Measurements from ENCODE around the gene DNAJC5G.

DNAJC5G gene

GRCh38 chr2:27242614-27242951 is 32.6 kb upstream of the DNAJC5G start:
- no peak for DNase-seq (ENCODE audit: insufficient read length)
- TF ChIP-seq POLR2A (IDR thresholded peaks at IDR 0.05; ENCODE audit: low read depth, low read length) (no peak), POLR2AphosphoS5 (IDR thresholded peaks at IDR 0.05; ENCODE audit: low read depth, low read length) (no peak), TAF1 (IDR thresholded peaks at IDR 0.05; ENCODE audit: borderline replicate concordance, low read depth, low read length) (no peak)
- no peak for FAIRE-seq

- no peak for FAIRE-seq
- DNase-seq (ENCODE audit: insufficient read length), result no peak
- TF ChIP-seq TAF1 (IDR thresholded peaks at IDR 0.05; ENCODE audit: borderline replicate concordance, low read depth, low read length), result no peak
- no peak for TF ChIP-seq POLR2AphosphoS5 (IDR thresholded peaks at IDR 0.05; ENCODE audit: low read depth, low read length)
- no peak for TF ChIP-seq POLR2A (IDR thresholded peaks at IDR 0.05; ENCODE audit: low read depth, low read length)
These were observed 31.7 kb upstream of the DNAJC5G start for GRCh38 chr2:27243391-27244130.

- FAIRE-seq, result no peak
- no peak for TF ChIP-seq TAF1 (IDR thresholded peaks at IDR 0.05; ENCODE audit: borderline replicate concordance, low read depth, low read length)
- TF ChIP-seq POLR2A (IDR thresholded peaks at IDR 0.05; ENCODE audit: low read depth, low read length), result no peak
- no peak for TF ChIP-seq POLR2AphosphoS5 (IDR thresholded peaks at IDR 0.05; ENCODE audit: low read depth, low read length)
- no peak for DNase-seq (ENCODE audit: insufficient read length)
These were observed 30.1 kb upstream of the DNAJC5G start for GRCh38 chr2:27245116-27245515.

- no peak for DNase-seq (ENCODE audit: insufficient read length)
- FAIRE-seq, result no peak
- TF ChIP-seq POLR2AphosphoS5 (IDR thresholded peaks at IDR 0.05; ENCODE audit: low read depth, low read length) (no peak), TAF1 (IDR thresholded peaks at IDR 0.05; ENCODE audit: borderline replicate concordance, low read depth, low read length) (no peak), POLR2A (IDR thresholded peaks at IDR 0.05; ENCODE audit: low read depth, low read length) (no peak)
These were observed 29.6 kb upstream of the DNAJC5G start for GRCh38 chr2:27245626-27246025.

- FAIRE-seq, result no peak
- TF ChIP-seq TAF1 (IDR thresholded peaks at IDR 0.05; ENCODE audit: borderline replicate concordance, low read depth, low read length) (no peak), POLR2AphosphoS5 (IDR thresholded peaks at IDR 0.05; ENCODE audit: low read depth, low read length) (no peak), POLR2A (IDR thresholded peaks at IDR 0.05; ENCODE audit: low read depth, low read length) (no peak)
- DNase-seq (ENCODE audit: insufficient read length), result no peak
These were observed 27.3 kb upstream of the DNAJC5G start for GRCh38 chr2:27247893-27248292.

GRCh38 chr2:27249159-27249890 is 25.9 kb upstream of the DNAJC5G start:
- no peak for TF ChIP-seq POLR2AphosphoS5 (IDR thresholded peaks at IDR 0.05; ENCODE audit: low read depth, low read length)
- TF ChIP-seq TAF1 (IDR thresholded peaks at IDR 0.05; ENCODE audit: borderline replicate concordance, low read depth, low read length), result no peak
- no peak for TF ChIP-seq POLR2A (IDR thresholded peaks at IDR 0.05; ENCODE audit: low read depth, low read length)
- FAIRE-seq (no peak), DNase-seq (ENCODE audit: insufficient read length) (no peak)

GRCh38 chr2:27249891-27250651 is 25.2 kb upstream of the DNAJC5G start:
- TF ChIP-seq POLR2AphosphoS5 (IDR thresholded peaks at IDR 0.05; ENCODE audit: low read depth, low read length), result no peak
- no peak for TF ChIP-seq TAF1 (IDR thresholded peaks at IDR 0.05; ENCODE audit: borderline replicate concordance, low read depth, low read length)
- no peak for TF ChIP-seq POLR2A (IDR thresholded peaks at IDR 0.05; ENCODE audit: low read depth, low read length)
- no peak for FAIRE-seq
- DNase-seq (ENCODE audit: insufficient read length), result peak; percentile 73

- no peak for FAIRE-seq
- TF ChIP-seq TAF1 (IDR thresholded peaks at IDR 0.05; ENCODE audit: borderline replicate concordance, low read depth, low read length), result no peak
- no peak for TF ChIP-seq POLR2AphosphoS5 (IDR thresholded peaks at IDR 0.05; ENCODE audit: low read depth, low read length)
- TF ChIP-seq POLR2A (IDR thresholded peaks at IDR 0.05; ENCODE audit: low read depth, low read length), result no peak
- no peak for DNase-seq (ENCODE audit: insufficient read length)
These were observed 24.4 kb upstream of the DNAJC5G start for GRCh38 chr2:27250652-27251379.

- no peak for DNase-seq (ENCODE audit: insufficient read length)
- FAIRE-seq, result no peak
- TF ChIP-seq TAF1 (IDR thresholded peaks at IDR 0.05; ENCODE audit: borderline replicate concordance, low read depth, low read length) (no peak), POLR2AphosphoS5 (IDR thresholded peaks at IDR 0.05; ENCODE audit: low read depth, low read length) (no peak), POLR2A (IDR thresholded peaks at IDR 0.05; ENCODE audit: low read depth, low read length) (no peak)
These were observed 23.5 kb upstream of the DNAJC5G start for GRCh38 chr2:27251766-27252165.

- FAIRE-seq (no peak), DNase-seq (ENCODE audit: insufficient read length) (no peak)
- TF ChIP-seq TAF1 (IDR thresholded peaks at IDR 0.05; ENCODE audit: borderline replicate concordance, low read depth, low read length), result no peak
- no peak for TF ChIP-seq POLR2A (IDR thresholded peaks at IDR 0.05; ENCODE audit: low read depth, low read length)
- no peak for TF ChIP-seq POLR2AphosphoS5 (IDR thresholded peaks at IDR 0.05; ENCODE audit: low read depth, low read length)
These were observed 20.0 kb upstream of the DNAJC5G start for GRCh38 chr2:27255187-27255586.

GRCh38 chr2:27255660-27256059 is 19.6 kb upstream of the DNAJC5G start:
- TF ChIP-seq POLR2AphosphoS5 (IDR thresholded peaks at IDR 0.05; ENCODE audit: low read depth, low read length), result no peak
- no peak for TF ChIP-seq POLR2A (IDR thresholded peaks at IDR 0.05; ENCODE audit: low read depth, low read length)
- no peak for TF ChIP-seq TAF1 (IDR thresholded peaks at IDR 0.05; ENCODE audit: borderline replicate concordance, low read depth, low read length)
- FAIRE-seq, result no peak
- no peak for DNase-seq (ENCODE audit: insufficient read length)

Data from GM12892 (cell line).